WTC11 (cell line): ENCODE results near the gene KDM4B. TPM values are rescaled to one million over a fixed set of nuclear protein-coding genes. Genes with fewer than 3 reads are reported as not detected.
A peak's percentile ranks its signal among the peaks of the same experiment; 100 is the strongest.

ENCODE experiments used
- ATAC-seq: fragments of 200-7000 bp; cut with Tn5 transposase; 2 replicates; pipeline ENCODE4 v1.10.0; 2021; ENCODE audit warnings: mild to moderate bottlenecking, moderate library complexity
- CTCF ChIA-PET: fragments of 300-600 bp; sonication (Branson Sonifier 250); formaldehyde crosslinking; loops from one replicate; lab custom pipeline; 2021; ENCODE audit warnings: antibody characterized with exemption; lab: Charles Lee
- POLR2A ChIA-PET: fragments of 350-600 bp; sonication (Branson Sonifier 250); formaldehyde crosslinking; loops from one replicate; lab custom pipeline; 2021; ENCODE audit warnings: antibody characterized with exemption; lab: Charles Lee
- DNase-seq: peaks from one replicate; pipeline ENCODE4 v3.0.0; 2021; ENCODE audit warnings: low spot score
- H3K27ac Mint-ChIP-seq: 2 replicates; pipeline ENCODE4 v1.8.0; 2021; ENCODE audit warnings: mixed read lengths
- H3K27me3 Mint-ChIP-seq: 2 replicates; pipeline ENCODE4 v1.8.0; 2021; ENCODE audit warnings: low read depth, mild to moderate bottlenecking, moderate library complexity, mixed read lengths
- H3K36me3 Mint-ChIP-seq: 2 replicates; pipeline ENCODE4 v1.8.0; 2021; ENCODE audit warnings: mixed read lengths
- H3K4me1 Mint-ChIP-seq: 2 replicates; pipeline ENCODE4 v1.8.0; 2022; ENCODE audit warnings: mixed read lengths
- H3K4me3 Mint-ChIP-seq: 2 replicates; pipeline ENCODE4 v1.8.0; 2021; ENCODE audit warnings: mild to moderate bottlenecking, moderate library complexity, mixed read lengths
- H3K9me3 Mint-ChIP-seq: 2 replicates; pipeline ENCODE4 v1.8.0; 2021; ENCODE audit warnings: mixed read lengths
- CDX4 ChIP-seq: fragments of 250-450 bp; sonication (Bioruptor Pico); IDR thresholded peaks from 2 replicates; pipeline ENCODE4 v1.9.0; 2021; ENCODE audit warnings: moderate library complexity, mild to moderate bottlenecking, inconsistent platforms, borderline replicate concordance
- CTCF ChIP-seq: fragments of 200-600 bp; IDR thresholded peaks from 2 replicates; pipeline ENCODE4 v1.8.0; 2022; ENCODE audit warnings: antibody characterized with exemption
- FOXP4 ChIP-seq: sonication (generic); formaldehyde crosslinking; IDR thresholded peaks from 2 replicates; pipeline ENCODE4 v1.8.0; 2022; ENCODE audit warnings: mild to moderate bottlenecking, missing genetic modification reagents
- HMGXB4 ChIP-seq: sonication (generic); formaldehyde crosslinking; IDR thresholded peaks from 2 replicates; pipeline ENCODE4 v1.8.1; 2023; ENCODE audit warnings: mild to moderate bottlenecking, moderate library complexity, missing genetic modification reagents
- MYBL2 ChIP-seq: sonication (generic); formaldehyde crosslinking; IDR thresholded peaks from 2 replicates; pipeline ENCODE4 v1.8.1; 2023; ENCODE audit warnings: mild to moderate bottlenecking, moderate library complexity, missing genetic modification reagents
- NR1H2 ChIP-seq: sonication (generic); formaldehyde crosslinking; IDR thresholded peaks from 2 replicates; pipeline ENCODE4 v1.9.0; 2021; ENCODE audit warnings: mild to moderate bottlenecking, moderate library complexity, missing genetic modification reagents
- SP1 ChIP-seq: sonication (generic); formaldehyde crosslinking; conservative IDR thresholded peaks from 2 replicates; pipeline ENCODE4 v1.8.1; 2022; ENCODE audit warnings: missing genetic modification reagents
- STAT6 ChIP-seq: sonication (generic); formaldehyde crosslinking; conservative IDR thresholded peaks from 2 replicates; pipeline ENCODE4 v1.8.1; 2023; ENCODE audit warnings: mild to moderate bottlenecking, low read depth, missing genetic modification reagents, moderate library complexity
- USF1 ChIP-seq: sonication (generic); formaldehyde crosslinking; IDR thresholded peaks from 2 replicates; pipeline ENCODE4 v1.8.0; 2022; ENCODE audit warnings: mild to moderate bottlenecking, missing genetic modification reagents
- ZNF121 ChIP-seq: sonication (generic); formaldehyde crosslinking; IDR thresholded peaks from 2 replicates; pipeline ENCODE4 v1.8.0; 2023; ENCODE audit warnings: missing genetic modification reagents
- ZNF138 ChIP-seq: sonication (generic); formaldehyde crosslinking; conservative IDR thresholded peaks from 2 replicates; pipeline ENCODE4 v1.8.1; 2022; ENCODE audit warnings: mild to moderate bottlenecking, moderate library complexity, missing genetic modification reagents
- ZNF396 ChIP-seq: fragments of 250-450 bp; sonication (Bioruptor Pico); IDR thresholded peaks from 2 replicates; pipeline ENCODE4 v1.8.0; 2021; ENCODE audit warnings: mild to moderate bottlenecking, moderate library complexity, borderline replicate concordance
- ZNF512 ChIP-seq: sonication (generic); formaldehyde crosslinking; IDR thresholded peaks from 2 replicates; pipeline ENCODE4 v1.8.1; 2022; ENCODE audit warnings: missing genetic modification reagents, borderline replicate concordance
- ZSCAN18 ChIP-seq: fragments of 250-450 bp; sonication (Bioruptor Pico); IDR thresholded peaks from 2 replicates; pipeline ENCODE4 v2.1.2; 2022; ENCODE audit warnings: mild to moderate bottlenecking, moderate library complexity
- total RNA-seq: library from RNA; stranded (reverse); gene quantifications from 3 replicates; pipeline ENCODE4 v1.2.3, GENCODE V29; 2021

KDM4B gene
- total RNA-seq, 1 experiment from 2014 or later, result 43.2 TPM

GRCh38 chr19:4976401-4977298, 7.7 kb downstream of the KDM4B start:
- Mint-ChIP-seq H3K9me3 (no peaks in the 10 kb centered on the region), H3K36me3 (no peaks in the 10 kb centered on the region; the same call in 1 of the 2 replicates), H3K27ac (peak overlapping the region; percentile 96), H3K4me3 (no peak overlapping the region), H3K27me3 (no peaks in the 10 kb centered on the region), H3K4me1 (peaks cover 32% of the 10 kb centered on the region)
- ATAC-seq, result peak; percentile 78
- ChIA-PET CTCF (interaction anchor here (0.5 to 2.2 kb wide), 12 partner anchors 14 to 352 kb away, joined by 3 to 14 read pairs (median 4); no protein-coding TSS in a partner anchor), POLR2A (no interaction called here)
- peak; percentile 65 for DNase-seq
- no peak for TF ChIP-seq NR1H2 (CRISPR knock-in tag)
- no peak for TF ChIP-seq ZNF396 (CRISPR knock-in tag)
- no peak for TF ChIP-seq ZNF121 (CRISPR knock-in tag)
- no peak for TF ChIP-seq CDX4 (CRISPR knock-in tag)
- no peak for TF ChIP-seq HMGXB4 (CRISPR knock-in tag)
- no peak for TF ChIP-seq USF1 (CRISPR knock-in tag)
- TF ChIP-seq FOXP4, result no peak
- no peak for TF ChIP-seq ZNF138 (CRISPR knock-in tag)
- no peak for TF ChIP-seq STAT6 (CRISPR knock-in tag)
- 0 out of 2 replicates have a peak, but pooled peaks have one; percentile 33 for TF ChIP-seq CTCF
- no peak for TF ChIP-seq MYBL2 (CRISPR knock-in tag)
- no peak for TF ChIP-seq SP1 (CRISPR knock-in tag)
- peak; percentile 63; the same call in 1 of the 2 replicates for TF ChIP-seq ZNF512
- TF ChIP-seq ZSCAN18 (CRISPR knock-in tag), result no peak
